IMR-90 (cell line): Measurements from ENCODE around the gene TIAM2. TPM values are rescaled to one million over a fixed set of nuclear protein-coding genes. Genes with fewer than 3 reads are reported as not detected.

Source experiments
- ATAC-seq: fragments of 200-7000 bp; cut with Tn5 transposase; 2 replicates; pipeline ENCODE4 v1.9.1; 2020; ENCODE audit warnings: low read depth, mild to moderate bottlenecking, moderate library complexity
- BruUV-seq: library from RNA; stranded (reverse); fragments of 400-500 nt; replicated peaks from 2 replicates; lab custom pipeline; 2021; lab: Mats Ljungman, UMichigan
- CTCF ChIA-PET: fragments of 300-600 bp; formaldehyde crosslinking; extraction: SDS; loops from one replicate; lab custom pipeline; 2021; ENCODE audit warnings: antibody characterized with exemption; lab: Yijun Ruan, JAX
- POLR2A ChIA-PET: fragments of 300-600 bp; sonication (Branson Sonifier 250); formaldehyde crosslinking; loops from one replicate; lab custom pipeline; 2022; ENCODE audit warnings: antibody characterized with exemption; ENCODE audit not compliant: unreplicated experiment; lab: Charles Lee
- DNase-seq: peaks from one replicate; pipeline ENCODE4 v3.0.0; 2013
- H2AFZ ChIP-seq: replicated peaks from 2 replicates; pipeline ENCODE3; 2013; ENCODE audit warnings: low read length, mild to moderate bottlenecking; ENCODE audit not compliant: poor library complexity
- H2AK5ac ChIP-seq: 2 replicates; pipeline ENCODE4 v1.6.1; 2013; ENCODE audit warnings: low read depth, low read length, inconsistent platforms
- H2AK9ac ChIP-seq: replicated peaks from 2 replicates; pipeline ENCODE3; 2013; ENCODE audit warnings: mild to moderate bottlenecking, low read depth, low read length, moderate library complexity; ENCODE audit not compliant: poor library complexity
- H2BK120ac ChIP-seq: 2 replicates; pipeline ENCODE4 v1.6.1; 2013; ENCODE audit warnings: low read depth, low read length, inconsistent platforms
- H2BK15ac ChIP-seq: 3 replicates; pipeline ENCODE4 v1.6.1; 2013; ENCODE audit warnings: low read depth, low read length, inconsistent platforms
- H2BK20ac ChIP-seq: 2 replicates; pipeline ENCODE4 v1.6.1; 2013; ENCODE audit warnings: low read depth, mild to moderate bottlenecking, inconsistent platforms, low read length, moderate library complexity
- H2BK5ac ChIP-seq: 2 replicates; pipeline ENCODE4 v1.6.1; 2013; ENCODE audit warnings: mild to moderate bottlenecking, low read depth, low read length, inconsistent platforms; ENCODE audit not compliant: poor library complexity, severe bottlenecking
- H3K14ac ChIP-seq: replicated peaks from 2 replicates; pipeline ENCODE4 v1.6.1; 2013; ENCODE audit warnings: low read depth, low read length, inconsistent platforms
- H3K18ac ChIP-seq: 2 replicates; pipeline ENCODE4 v1.6.1; 2013; ENCODE audit warnings: low read depth, low read length, control low read depth
- H3K23ac ChIP-seq: 2 replicates; pipeline ENCODE4 v1.6.1; 2013; ENCODE audit warnings: low read depth, low read length, inconsistent platforms
- H3K27ac ChIP-seq: 2 replicates; pipeline ENCODE4 v1.5.1; 2013; ENCODE audit warnings: mild to moderate bottlenecking, control low read depth, low read length; ENCODE audit not compliant: insufficient read depth
- H3K27me3 ChIP-seq: 2 replicates; pipeline ENCODE4 v1.6.1; 2013; ENCODE audit warnings: low read length; ENCODE audit not compliant: control insufficient read depth, insufficient read depth
- H3K36me3 ChIP-seq: 2 replicates; pipeline ENCODE4 v1.6.1; 2013; ENCODE audit warnings: low read length, mixed read lengths; ENCODE audit not compliant: control insufficient read depth, insufficient read depth
- H3K4ac ChIP-seq: 2 replicates; pipeline ENCODE4 v1.6.1; 2013; ENCODE audit warnings: low read depth, low read length, inconsistent platforms
- H3K4me1 ChIP-seq: 2 replicates; pipeline ENCODE4 v1.6.1; 2013; ENCODE audit warnings: low read length, mixed read lengths; ENCODE audit not compliant: control insufficient read depth, insufficient read depth
- H3K4me2 ChIP-seq: 2 replicates; pipeline ENCODE4 v1.6.1; 2013; ENCODE audit warnings: low read depth, mild to moderate bottlenecking, control low read depth, low read length, moderate library complexity
- H3K4me3 ChIP-seq: 2 replicates; pipeline ENCODE4 v1.5.1; 2013; ENCODE audit warnings: low read depth, mild to moderate bottlenecking, control low read depth, low read length, moderate library complexity; ENCODE audit not compliant: insufficient read depth
- H3K56ac ChIP-seq: 2 replicates; pipeline ENCODE4 v1.6.1; 2013; ENCODE audit warnings: low read length, inconsistent platforms; ENCODE audit not compliant: insufficient read depth; ENCODE audit errors: extremely low read depth
- H3K79me1 ChIP-seq, 2 experiments: 2 replicates each; pipeline ENCODE4 v1.6.1; 2013; ENCODE audit warnings: low read length in 2 of 2, inconsistent platforms in 1 of 2, low read depth in 1 of 2
- H3K9ac ChIP-seq: 2 replicates; pipeline ENCODE4 v1.6.1; 2013; ENCODE audit warnings: low read depth, low read length, control low read depth
- H3K9me1 ChIP-seq: 2 replicates; pipeline ENCODE4 v1.6.1; 2013; ENCODE audit warnings: low read length, inconsistent platforms; ENCODE audit not compliant: insufficient read depth
- H3K9me3 ChIP-seq: 2 replicates; pipeline ENCODE4 v1.6.1; 2013; ENCODE audit warnings: low read length; ENCODE audit not compliant: control insufficient read depth, insufficient read depth
- H4K20me1 ChIP-seq: 2 replicates; pipeline ENCODE4 v1.6.1; 2013; ENCODE audit warnings: low read length, inconsistent platforms; ENCODE audit not compliant: insufficient read depth
- H4K5ac ChIP-seq: 2 replicates; pipeline ENCODE4 v1.6.1; 2013; ENCODE audit warnings: mild to moderate bottlenecking, low read depth, low read length, control low read depth
- H4K8ac ChIP-seq, 2 experiments: 2 replicates each; pipeline ENCODE4 v1.6.1; 2013; ENCODE audit warnings: low read depth in 2 of 2, low read length in 2 of 2, control low read depth in 1 of 2, inconsistent platforms in 1 of 2
- H4K91ac ChIP-seq: 2 replicates; pipeline ENCODE4 v1.6.1; 2013; ENCODE audit warnings: low read depth, low read length, inconsistent platforms; ENCODE audit not compliant: insufficient read depth
- BHLHE40 ChIP-seq: fragments of 150-350 bp; IDR thresholded peaks from 2 replicates; pipeline ENCODE4 v1.6.1; 2016; ENCODE audit warnings: mild to moderate bottlenecking, low read depth, low read length
- CEBPB ChIP-seq: IDR thresholded peaks from 2 replicates; pipeline ENCODE4 v1.6.1; 2012; ENCODE audit warnings: low read depth, low read length, improper control_type of control experiment
- CHD1 ChIP-seq: IDR thresholded peaks from 2 replicates; pipeline ENCODE4 v1.6.1; 2012; ENCODE audit warnings: low read depth, low read length, improper control_type of control experiment
- CTCF ChIP-seq: conservative IDR thresholded peaks from 2 replicates; pipeline ENCODE4 v1.5.1; 2012; ENCODE audit warnings: mild to moderate bottlenecking, low read depth, low read length, improper control_type of control experiment
- ELK1 ChIP-seq: fragments of 150-350 bp; IDR thresholded peaks from 2 replicates; pipeline ENCODE4 v1.6.1; 2016; ENCODE audit warnings: low read depth, mild to moderate bottlenecking, low read length, moderate library complexity, borderline replicate concordance
- FOS ChIP-seq: fragments of 150-350 bp; IDR thresholded peaks from 2 replicates; pipeline ENCODE4 v1.6.1; 2016; ENCODE audit warnings: low read depth, low read length
- MAFK ChIP-seq: IDR thresholded peaks from 2 replicates; pipeline ENCODE4 v1.6.1; 2012; ENCODE audit warnings: low read depth, low read length, improper control_type of control experiment
- MAZ ChIP-seq: IDR thresholded peaks from 2 replicates; pipeline ENCODE4 v1.6.1; 2012; ENCODE audit warnings: low read depth, mild to moderate bottlenecking, low read length, improper control_type of control experiment, moderate library complexity, borderline replicate concordance
- MXI1 ChIP-seq: IDR thresholded peaks from 2 replicates; pipeline ENCODE4 v1.6.1; 2012; ENCODE audit warnings: low read depth, mild to moderate bottlenecking, low read length, moderate library complexity, borderline replicate concordance
- NFE2L2 ChIP-seq: fragments of 150-350 bp; IDR thresholded peaks from 2 replicates; pipeline ENCODE4 v1.6.1; 2016; ENCODE audit warnings: low read depth, mild to moderate bottlenecking, low read length
- POLR2A ChIP-seq: IDR thresholded peaks from 2 replicates; pipeline ENCODE4 v1.6.1; 2012; ENCODE audit warnings: mild to moderate bottlenecking, low read depth, low read length
- RAD21 ChIP-seq: IDR thresholded peaks from 2 replicates; pipeline ENCODE4 v1.6.1; 2012; ENCODE audit warnings: low read length, improper control_type of control experiment
- RCOR1 ChIP-seq: IDR thresholded peaks from 2 replicates; pipeline ENCODE4 v1.6.1; 2012; ENCODE audit warnings: mild to moderate bottlenecking, low read length, improper control_type of control experiment; ENCODE audit not compliant: insufficient replicate concordance
- RFX5 ChIP-seq: IDR thresholded peaks from 2 replicates; pipeline ENCODE4 v1.8.0; 2012; ENCODE audit warnings: low read depth, mild to moderate bottlenecking, low read length, moderate library complexity
- SMC3 ChIP-seq: fragments of 150-350 bp; IDR thresholded peaks from 2 replicates; pipeline ENCODE4 v1.6.1; 2016; ENCODE audit warnings: low read depth, mild to moderate bottlenecking, antibody characterized with exemption, low read length, moderate library complexity
- USF2 ChIP-seq: fragments of 150-350 bp; IDR thresholded peaks from 2 replicates; pipeline ENCODE4 v1.6.1; 2017; ENCODE audit warnings: mild to moderate bottlenecking, antibody characterized with exemption, low read length, low read depth
- WGBS, 2 experiments: methylation state at CpG; one replicate each; pipeline versions ENCODE4 v1.1.5 to v1.1.7; 2013; ENCODE audit warnings: missing lambda C conversion rate in 2 of 2; ENCODE audit not compliant: insufficient read length in 1 of 2; ENCODE audit errors: extremely low coverage in 2 of 2; 5-methylcytosine and 5-hydroxymethylcytosine counted together
- dilution Hi-C: fragments of 300-500 bp; cut with HindIII; formaldehyde crosslinking; loops from one replicate; pipeline ENCODE4 v1.14.3; 2018; ENCODE audit warnings: low sequenced_read_pairs; ENCODE audit not compliant: unreplicated experiment
- in situ Hi-C: fragments of 300-500 bp; cut with MboI; formaldehyde crosslinking; loops from 3 replicates; pipeline ENCODE4 v1.14.3; 2019; ENCODE audit warnings: low sequenced_read_pairs, inconsistent platforms, mixed read lengths
- intact Hi-C: fragments of 100-400 bp; cut with micrococcal nuclease; formaldehyde crosslinking; loops from 2 replicates; pipeline ENCODE4 v1.10.0; 2022
- polyA plus RNA-seq, 3 experiments: library from polyadenylated mRNA; depleted of rRNA; stranded (reverse); fragments of >200 nt; gene quantifications; 2 replicates each; pipeline ENCODE4 v1.2.3, GENCODE V29; 2012; ENCODE audit warnings: low replicate concordance in 1 of 3
- total RNA-seq: library from RNA; depleted of rRNA; stranded (reverse); fragments of >200 nt; gene quantifications from 2 replicates; pipeline ENCODE4 v1.2.3, GENCODE V29; 2012

Gene TIAM2
- total and polyA plus RNA-seq, 2 of the 4 experiments (the other 2 are of a cell fraction): 3.1 to 4.7 TPM

GRCh38 chr6:155267411-155267810 is 272.3 kb downstream of the TIAM2 start:
- no TSS peak for BruUV-seq
- DNase-seq (no peak), ATAC-seq (no peak)
- 89% methylated on average over 1 of the region's 2 CpGs; no CpG with 5 or more reads in 1 of the 2 experiments for WGBS, 2 experiments
- no peak overlapping the region for H3K14ac ChIP-seq
- H3K27ac ChIP-seq: no peak overlapping the region
- no peak overlapping the region for H2BK15ac ChIP-seq
- TF ChIP-seq SMC3: no peak
- no peak for TF ChIP-seq BHLHE40
- no peak for TF ChIP-seq MAZ
- no peak for TF ChIP-seq ELK1
- no peak for TF ChIP-seq MXI1
- no peak for TF ChIP-seq RCOR1
- no peak for TF ChIP-seq NFE2L2
- no peak for TF ChIP-seq CTCF
- no peak for TF ChIP-seq USF2
- no peak for TF ChIP-seq POLR2A
- TF ChIP-seq RAD21: no peak
- TF ChIP-seq RFX5: no peak
- TF ChIP-seq CHD1: no peak
- no peak for TF ChIP-seq FOS
- TF ChIP-seq MAFK: no peak
- TF ChIP-seq CEBPB: no peak
- H4K5ac ChIP-seq: no peak overlapping the region
- H2BK20ac ChIP-seq: no peak overlapping the region
- CTCF ChIA-PET: interaction anchor here (0.7 to 1.9 kb wide), 2 partner anchors 20 to 89 kb away, joined by 4 to 5 read pairs; no protein-coding TSS in a partner anchor
- no peak overlapping the region for H3K9ac ChIP-seq
- H3K4me3 ChIP-seq: no peak overlapping the region
- H3K9me3 ChIP-seq: no peaks in the 10 kb centered on the region
- peaks cover 2% of the 10 kb centered on the region for H3K36me3 ChIP-seq
- H2AK9ac ChIP-seq: no peak overlapping the region
- no peak overlapping the region for H3K4me2 ChIP-seq
- H3K23ac ChIP-seq: no peak overlapping the region
- no peaks in the 10 kb centered on the region for H4K20me1 ChIP-seq
- H3K56ac ChIP-seq: no peak overlapping the region
- no peak overlapping the region for H3K4ac ChIP-seq
- H3K9me1 ChIP-seq: peaks cover 5% of the 10 kb centered on the region
- no peaks in the 10 kb centered on the region for H3K27me3 ChIP-seq
- H2BK120ac ChIP-seq: no peak overlapping the region
- POLR2A ChIA-PET: no interaction called here
- peaks cover 4% of the 10 kb centered on the region for H3K4me1 ChIP-seq
- H4K91ac ChIP-seq: no peak overlapping the region
- dilution Hi-C loops (no loop called here), intact Hi-C loops (no loop called here), in situ Hi-C loops (no loop called here)
- H3K79me1 ChIP-seq: peaks cover 18 to 43% of the 10 kb centered on the region in 2 experiments
- H2AFZ ChIP-seq: no peak overlapping the region
- no peak overlapping the region for H2BK5ac ChIP-seq
- H3K18ac ChIP-seq: no peak overlapping the region
- no peak overlapping the region for H2AK5ac ChIP-seq
- no peak overlapping the region for H4K8ac ChIP-seq
